HG03159 (cell line): ENCODE measurements around the gene GUCY2C.

ENCODE experiments used
- ATAC-seq: cut with Tn5 transposase; IDR thresholded peaks from one replicate; pipeline ENCODE4 v1.9.1; 2021; ENCODE audit warnings: mild to moderate bottlenecking, moderate library complexity; ENCODE audit not compliant: unreplicated experiment

Gene GUCY2C

DNA sequence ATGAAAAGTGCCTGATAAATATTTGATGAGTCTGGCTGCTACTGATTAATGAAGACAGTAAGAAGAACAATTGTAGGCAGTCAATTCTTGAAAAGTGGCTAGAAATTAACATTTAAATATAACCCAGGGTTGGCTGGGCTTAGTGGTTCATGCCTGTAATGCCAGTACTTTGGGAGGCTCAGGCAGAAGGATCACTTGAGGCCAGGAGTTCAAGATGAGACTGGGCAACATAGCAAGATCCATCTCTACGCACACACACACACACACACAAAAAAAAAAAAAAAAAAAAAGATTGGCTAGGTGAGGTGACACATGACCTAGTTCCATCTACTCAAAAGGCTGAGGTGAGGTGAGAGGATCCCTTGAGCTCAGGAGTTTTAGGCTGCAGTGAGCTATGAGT, 120.8 kb downstream of the GUCY2C start:
- no peak for ATAC-seq

DNA sequence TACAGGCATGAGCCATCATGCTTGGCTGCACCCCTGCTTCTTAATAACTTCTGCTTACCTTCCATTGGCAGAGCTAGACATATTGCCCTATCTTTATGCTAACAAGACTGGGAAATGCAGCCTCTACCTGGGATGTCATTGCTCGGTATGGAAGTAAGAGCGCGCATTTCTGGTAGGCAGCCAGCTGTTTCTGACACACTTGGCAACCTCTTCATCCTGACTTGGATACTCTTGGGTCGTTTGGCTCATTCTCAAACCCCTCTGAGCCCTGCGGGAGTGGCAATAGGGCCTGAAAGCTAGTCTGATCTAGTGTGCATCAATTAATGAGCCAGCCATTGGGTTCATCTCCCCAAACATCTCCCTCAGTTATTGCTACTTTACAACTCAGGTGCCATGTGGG, 123.3 kb downstream of the GUCY2C start:
- no peak for ATAC-seq

DNA sequence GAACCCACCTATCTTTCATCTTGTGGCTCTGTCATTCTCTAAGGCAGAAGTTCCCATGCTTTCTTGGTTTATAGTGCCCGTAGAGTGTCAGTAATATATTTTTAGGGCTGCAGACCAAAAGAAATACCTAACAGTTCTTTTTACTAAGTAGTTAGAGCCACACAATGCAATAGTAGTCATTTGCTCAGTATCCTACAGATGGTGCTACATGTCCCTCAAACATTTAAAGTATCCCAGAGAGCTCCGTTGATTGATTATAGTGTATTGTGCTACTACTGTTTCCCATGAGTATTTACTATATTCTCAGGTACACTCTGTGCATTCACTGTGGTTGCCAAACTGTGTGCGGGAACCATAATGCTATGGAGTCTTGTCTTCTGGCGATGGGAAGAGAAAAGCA, 124.0 kb downstream of the GUCY2C start:
- no peak for ATAC-seq

DNA sequence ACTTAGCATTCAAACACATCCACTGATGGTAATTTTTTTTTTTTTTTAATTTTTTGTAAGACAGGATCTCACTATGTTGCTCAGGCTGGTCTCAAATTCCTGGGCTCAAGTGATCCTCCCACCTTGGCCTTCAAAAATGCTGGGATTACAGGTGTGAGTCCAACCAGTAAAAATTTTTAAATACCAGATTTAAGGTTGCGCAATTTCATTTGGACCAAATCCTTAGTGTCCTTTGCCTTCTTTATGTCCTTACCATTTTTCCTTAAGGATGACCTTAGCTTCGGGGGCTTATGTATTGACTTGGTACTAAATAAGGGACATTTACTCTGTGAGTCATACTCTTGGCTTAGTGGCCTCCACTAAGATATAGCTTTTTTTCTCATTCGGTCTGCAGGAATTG, 124.6 kb downstream of the GUCY2C start:
- no peak for ATAC-seq

DNA sequence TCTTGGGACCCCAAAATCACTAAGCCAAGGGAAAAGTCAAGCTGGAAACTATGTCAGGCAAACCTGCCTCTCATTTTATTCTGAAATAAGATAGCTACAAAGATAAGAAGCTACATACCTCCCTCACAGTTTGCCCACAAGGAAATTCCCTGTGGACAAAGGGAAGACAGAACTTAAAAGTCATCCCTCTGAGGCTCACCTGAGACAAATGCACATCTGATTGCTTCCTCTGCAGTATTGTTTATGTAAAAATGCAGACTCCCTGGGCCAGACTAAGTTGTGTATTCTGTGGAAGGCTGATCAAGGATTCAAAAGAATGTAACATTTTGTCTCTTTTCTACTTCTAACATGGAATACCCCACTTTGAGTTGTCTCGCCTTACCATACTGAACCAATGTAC, 126.2 kb downstream of the GUCY2C start:
- no peak for ATAC-seq

DNA sequence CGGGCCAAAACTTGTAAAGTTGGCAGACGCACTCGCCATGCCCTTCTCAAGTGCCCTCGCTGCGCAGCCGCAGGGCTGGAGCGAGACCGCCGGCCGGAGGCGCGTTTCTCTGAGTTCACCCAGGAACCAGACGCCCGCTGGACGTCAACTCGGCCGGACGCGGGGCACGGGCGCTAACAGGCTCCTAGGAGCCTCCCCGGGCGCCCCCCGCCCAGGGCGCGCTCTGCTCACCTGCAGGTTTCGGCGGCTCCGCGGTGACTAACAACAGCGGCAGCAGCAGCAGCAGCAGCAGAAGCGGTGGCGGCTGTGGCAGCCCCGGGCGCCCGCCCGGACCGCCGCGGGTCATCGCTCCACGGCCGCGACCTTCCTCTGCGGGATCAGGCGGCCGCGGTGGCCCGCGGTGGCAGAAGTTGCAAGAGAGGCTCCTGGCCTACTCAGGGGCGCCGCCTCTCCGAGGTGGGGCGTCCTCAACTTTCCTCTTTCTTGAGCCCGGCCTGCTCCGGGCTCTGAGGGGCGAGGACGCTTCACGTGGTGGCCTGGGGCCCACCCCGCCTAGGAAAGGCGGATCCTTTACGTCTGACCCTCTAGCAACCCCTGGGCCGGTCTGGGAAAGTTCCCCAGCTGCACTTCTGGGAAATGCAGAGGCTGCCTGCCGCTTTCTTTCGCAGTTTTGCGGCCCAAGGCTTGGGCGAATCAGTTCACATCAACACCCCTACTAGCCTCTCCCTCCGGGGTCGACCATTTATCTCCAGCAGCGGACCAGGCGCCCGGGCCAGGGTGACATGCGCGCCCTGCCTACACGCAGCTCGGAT, 128.8 kb downstream of the GUCY2C start, which contains the start of gene PLBD1:
PLBD1 (minus strand) TSS at position 533 of the 812 bp plus-strand sequence; CDS start at position 346, 187 bp downstream.
- no peak for ATAC-seq

DNA sequence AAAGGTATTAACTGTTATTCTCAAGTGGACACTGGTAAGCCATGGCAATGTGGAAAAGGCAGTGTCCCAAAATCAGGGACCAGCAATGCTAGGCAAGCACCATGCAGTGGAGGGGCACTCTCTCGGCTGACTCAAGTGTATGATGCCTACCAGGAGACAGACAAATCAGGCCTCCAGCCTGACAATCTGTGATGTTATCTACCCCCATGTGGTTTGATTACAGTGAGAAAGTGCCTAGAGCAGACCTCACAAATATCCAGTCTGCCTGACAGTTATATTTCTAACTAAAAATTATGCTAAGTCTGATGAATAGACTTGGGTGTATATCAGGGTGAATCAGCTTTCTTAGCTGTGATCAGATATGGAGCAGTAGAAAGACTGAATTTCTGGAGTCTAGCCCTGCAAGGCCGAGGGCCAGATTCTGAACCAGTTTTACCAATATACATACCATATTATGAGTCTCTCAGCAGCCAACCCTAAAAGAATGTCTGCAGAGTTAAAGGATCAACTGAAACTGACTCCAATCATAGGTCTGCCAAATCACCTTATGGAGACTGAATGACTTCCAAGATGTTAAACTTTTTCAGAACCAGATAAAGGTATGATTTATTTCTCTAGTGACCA, 132.0 kb downstream of the GUCY2C start:
- no peak for ATAC-seq

DNA sequence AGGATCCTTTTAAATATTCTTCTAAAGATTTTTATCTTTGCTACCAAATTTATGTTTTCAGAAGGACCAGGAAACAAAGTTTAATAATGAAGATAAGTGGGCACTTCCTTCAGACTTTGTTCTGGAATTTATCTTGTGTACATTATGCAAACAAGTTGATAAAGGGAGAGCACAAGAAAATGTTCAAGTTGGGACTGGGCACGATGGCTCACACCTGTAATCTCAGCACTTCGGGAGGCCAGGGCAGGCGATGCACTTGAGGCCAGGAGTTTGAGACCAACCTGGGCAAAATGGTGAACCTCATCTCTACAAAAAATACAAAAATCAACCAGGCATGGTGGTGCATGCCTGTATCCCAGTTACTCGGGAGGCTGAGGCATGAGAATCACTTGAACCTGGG, 133.4 kb downstream of the GUCY2C start:
- ATAC-seq: no peak
